ENCODE results near the gene SRD5A1. TPM values are rescaled to one million over a fixed set of nuclear protein-coding genes. Genes with fewer than 3 reads are reported as not detected.

The SRD5A1 gene
- total RNA-seq, 1 experiment from 2014 or later = 30.4 TPM

DNA sequence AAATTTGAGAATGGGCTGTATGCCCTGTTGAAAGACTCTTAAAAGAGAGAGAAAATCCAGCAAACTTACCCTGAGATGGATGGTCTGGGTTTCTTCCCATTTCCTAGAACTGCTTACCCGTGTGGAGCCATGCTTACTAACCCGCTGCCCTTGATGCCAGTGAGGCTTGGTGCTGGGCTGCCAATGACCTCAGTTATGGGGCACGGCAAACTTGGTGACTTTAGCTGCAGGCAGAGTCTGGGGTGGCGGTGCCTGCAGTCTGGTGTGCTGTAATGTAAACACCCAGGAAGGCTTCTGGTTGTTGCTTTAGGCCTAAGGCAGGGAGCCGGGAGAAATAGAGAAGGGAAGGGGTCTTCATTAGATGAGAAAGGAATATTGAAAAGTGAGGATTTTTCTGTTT is 72.7 kb downstream of the SRD5A1 start:
- in situ Hi-C loops (cut with HindIII; ENCODE audit: low pct_unique_long_range_greater_than_20kb, low sequenced_read_pairs) = no loop called here
- no peak for DNase-seq (ENCODE audit: low read depth, low spot score)

GRCh38 chr5:6707852-6708251 is 74.6 kb downstream of the SRD5A1 start:
- no peaks in the 10 kb centered on the region for H3K27me3 ChIP-seq (ENCODE audit: control insufficient read depth, insufficient read depth, low read length)
- no peaks in the 10 kb centered on the region for H3K36me3 ChIP-seq (ENCODE audit: control insufficient read depth, insufficient read depth, low read length)
- no peak overlapping the region for H3K4me3 ChIP-seq (ENCODE audit: low read depth in 2 of 2, low read length in 2 of 2)
- in situ Hi-C loops (cut with HindIII; ENCODE audit: low pct_unique_long_range_greater_than_20kb, low sequenced_read_pairs) (no loop called here), intact Hi-C loops (cut with micrococcal nuclease; ENCODE audit: unreplicated experiment) (no loop called here)
- POLR2A ChIA-PET = no interaction called here
- BruUV-seq (replicated peaks) = no TSS peak
- no peak overlapping the region for H3K27ac ChIP-seq (ENCODE audit: low read length)
- TF ChIP-seq SIN3A (IDR thresholded peaks at IDR 0.05; ENCODE audit: borderline replicate concordance, insufficient read depth, low read depth, low read length) (no peak), CTCF (IDR thresholded peaks at IDR 0.05) (no peak), TCF7L2 (IDR thresholded peaks at IDR 0.05; ENCODE audit: low read depth, low read length) (no peak), POLR2AphosphoS5 (IDR thresholded peaks at IDR 0.05; ENCODE audit: low read depth, low read length) (no peak), REST (IDR thresholded peaks at IDR 0.05; ENCODE audit: insufficient read depth in 1 of 2, low read depth in 2 of 2, low read length in 1 of 2) (no peak)
- ATAC-seq (no peak), DNase-seq (ENCODE audit: low read depth, low spot score) (no peak)
- CTCF ChIA-PET = no interaction called here
- H3K4me1 ChIP-seq (ENCODE audit: control insufficient read depth, insufficient read depth, low read length) = peaks cover 6% of the 10 kb centered on the region; the same call in 1 of the 2 replicates
- no peaks in the 10 kb centered on the region for H3K9me3 ChIP-seq (ENCODE audit: control insufficient read depth, insufficient read depth, low read depth, low read length)

More for the DNA sequence above, 72.7 kb downstream of the SRD5A1 start:
- no peak overlapping the region for H3K4me3 ChIP-seq (ENCODE audit: low read depth in 2 of 2, low read length in 2 of 2)
- no TSS peak for BruUV-seq (replicated peaks)
- POLR2A ChIA-PET = no interaction called here
- H3K27ac ChIP-seq (ENCODE audit: low read length) = 0 out of 2 replicates have a peak overlapping the region, but pooled peaks have one; percentile 30
- no peaks in the 10 kb centered on the region for H3K27me3 ChIP-seq (ENCODE audit: control insufficient read depth, insufficient read depth, low read length)
- ATAC-seq = no peak
- no peaks in the 10 kb centered on the region for H3K9me3 ChIP-seq (ENCODE audit: control insufficient read depth, insufficient read depth, low read depth, low read length)
- H3K36me3 ChIP-seq (ENCODE audit: control insufficient read depth, insufficient read depth, low read length) = no peaks in the 10 kb centered on the region
- intact Hi-C loops (cut with micrococcal nuclease; ENCODE audit: unreplicated experiment) = no loop called here
- CTCF ChIA-PET = no interaction called here
- peaks cover 3% of the 10 kb centered on the region; the same call in 1 of the 2 replicates for H3K4me1 ChIP-seq (ENCODE audit: control insufficient read depth, insufficient read depth, low read length)
- TF ChIP-seq REST (IDR thresholded peaks at IDR 0.05; ENCODE audit: insufficient read depth in 1 of 2, low read depth in 2 of 2, low read length in 1 of 2) = no peak
- no peak for TF ChIP-seq TCF7L2 (IDR thresholded peaks at IDR 0.05; ENCODE audit: low read depth, low read length)
- no peak for TF ChIP-seq SIN3A (IDR thresholded peaks at IDR 0.05; ENCODE audit: borderline replicate concordance, insufficient read depth, low read depth, low read length)
- TF ChIP-seq CTCF (IDR thresholded peaks at IDR 0.05) = no peak
- TF ChIP-seq POLR2AphosphoS5 (IDR thresholded peaks at IDR 0.05; ENCODE audit: low read depth, low read length) = no peak

Data from Panc1 (cell line).